HG02885 (cell line): ENCODE measurements around the gene GABARAPL1.
"Not testable (repeated sequence)": the region's sequence is repeated elsewhere in the genome, so short reads cannot be mapped to it uniquely, and the experiment has no call there.

ENCODE experiments used
- ATAC-seq: cut with Tn5 transposase; IDR thresholded peaks from one replicate; pipeline ENCODE4 v1.9.1; 2021; ENCODE audit warnings: mild to moderate bottlenecking; ENCODE audit not compliant: unreplicated experiment, poor library complexity

GABARAPL1 gene

DNA sequence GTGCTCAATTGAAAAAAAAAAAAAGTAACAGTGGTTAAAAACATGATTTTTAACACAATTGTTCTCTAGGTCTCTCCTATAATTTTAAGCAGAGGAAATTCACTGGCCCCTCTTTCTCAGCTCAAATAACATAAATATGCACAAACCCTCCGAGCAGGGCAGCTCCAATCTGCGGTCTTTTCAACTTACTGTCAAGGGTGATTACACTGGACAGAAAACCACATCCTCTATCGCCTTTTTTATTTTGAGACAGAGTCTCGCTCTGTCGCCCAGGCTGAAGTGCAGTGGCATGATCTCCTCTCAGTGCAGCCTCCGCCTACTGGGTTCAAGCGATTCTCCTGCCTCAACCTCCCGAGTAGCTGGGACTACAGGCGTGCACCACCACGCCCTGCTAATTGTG, 16.5 kb upstream of the GABARAPL1 start:
- ATAC-seq, result peak; percentile 90

DNA sequence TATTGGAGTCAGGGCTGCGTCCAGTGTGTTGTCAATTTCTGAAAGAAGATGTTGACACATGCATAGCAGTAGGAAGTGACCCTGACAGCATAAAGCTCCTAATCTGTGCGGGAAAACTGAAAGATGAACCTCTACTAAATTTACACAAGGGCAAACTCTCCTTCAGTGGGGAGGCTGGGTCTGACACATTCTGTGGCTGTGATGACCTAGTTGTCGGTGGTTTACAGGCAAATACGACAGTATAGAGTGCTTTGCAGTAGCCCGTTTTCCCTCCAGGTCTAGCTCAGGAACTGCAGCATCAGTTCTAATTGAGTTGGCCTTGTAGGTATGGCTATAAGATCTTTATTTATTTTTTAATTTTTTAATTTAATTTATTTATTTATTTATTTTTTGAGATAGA, 14.8 kb upstream of the GABARAPL1 start:
- ATAC-seq, result no peak

DNA sequence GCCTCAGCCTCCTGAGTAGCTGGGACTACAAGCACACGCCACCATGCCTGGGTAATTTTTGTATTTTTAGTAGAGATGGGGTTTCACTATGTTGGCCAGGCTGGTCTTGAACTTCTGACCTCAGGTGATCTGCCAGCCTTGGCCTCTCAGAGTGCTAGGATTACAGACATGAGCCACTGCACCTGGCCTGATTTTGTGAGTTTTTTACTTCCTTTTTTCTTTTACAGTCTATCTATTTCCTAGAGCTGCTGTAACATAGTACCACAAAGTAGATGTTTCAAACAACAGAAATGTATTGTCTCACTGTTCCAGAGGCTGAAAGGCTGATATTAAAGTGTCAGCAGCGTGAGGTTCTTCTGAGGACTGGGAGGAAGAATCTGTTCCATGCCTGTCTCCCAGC, 8.2 kb upstream of the GABARAPL1 start:
- not testable (repeated sequence) for ATAC-seq

DNA sequence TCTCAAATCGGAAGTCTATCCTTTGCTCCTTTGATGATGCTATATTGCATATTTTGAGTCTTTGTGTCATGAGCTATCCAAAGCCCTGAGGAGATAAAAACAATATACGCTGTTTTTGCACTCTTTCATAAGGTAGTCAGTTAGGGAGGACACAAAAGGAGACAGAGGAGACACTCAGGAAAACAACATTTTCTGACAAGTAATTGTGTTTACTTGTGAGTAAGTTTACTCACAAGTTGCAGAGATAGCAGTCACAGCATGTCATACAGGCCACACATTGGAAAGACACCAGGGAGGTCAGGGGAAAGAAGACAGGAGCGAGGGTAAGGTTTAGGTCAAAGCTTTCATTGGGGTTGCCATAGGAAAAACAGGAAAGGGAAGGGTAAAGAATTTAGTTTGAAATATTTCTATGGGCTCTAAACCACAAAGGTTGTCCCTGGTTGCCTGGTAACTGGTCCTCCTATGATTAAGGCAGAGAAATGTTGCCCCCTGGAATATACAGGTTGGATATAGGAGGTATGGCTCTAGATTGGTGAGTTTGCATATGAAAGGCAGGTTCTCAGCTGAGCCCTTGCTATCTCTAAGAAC, 7.4 kb upstream of the GABARAPL1 start:
- no peak for ATAC-seq

DNA sequence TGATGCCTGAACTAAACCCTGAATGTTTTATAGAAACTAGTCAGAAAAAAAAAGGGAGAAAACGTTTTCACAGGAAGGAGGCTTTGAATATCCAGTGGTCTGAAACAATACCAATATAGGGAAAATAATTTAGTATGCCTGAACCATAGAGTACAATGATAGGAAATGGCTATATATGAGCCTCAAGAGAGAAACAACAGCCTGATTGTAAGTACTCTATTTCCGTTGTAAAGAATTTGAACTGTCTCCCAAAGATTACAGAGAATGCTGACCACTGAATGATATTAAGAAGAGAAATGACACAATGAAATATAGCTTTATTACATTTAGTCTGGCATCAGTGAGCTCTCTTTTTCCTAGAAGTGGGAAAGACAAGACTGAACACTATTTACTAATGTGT, 5.5 kb upstream of the GABARAPL1 start:
- no peak for ATAC-seq

DNA sequence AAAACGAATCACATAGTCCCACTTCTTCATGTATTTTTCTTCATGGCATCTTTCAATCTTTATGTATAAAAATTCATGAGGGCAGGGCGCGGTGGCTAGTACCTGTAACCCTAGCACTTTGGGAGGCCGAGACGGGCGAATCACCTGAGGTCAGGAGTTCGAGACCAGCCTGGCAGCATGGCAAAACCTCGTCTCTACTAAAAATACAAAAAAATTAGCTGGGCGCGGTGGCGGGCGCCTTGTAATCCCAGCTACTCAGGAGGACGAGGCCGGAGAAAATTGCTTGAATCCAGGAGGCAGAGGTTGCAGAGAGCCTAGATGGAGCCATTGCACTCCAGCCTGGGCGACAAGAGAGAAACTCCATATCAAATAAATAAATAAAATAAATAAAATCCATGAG, 2.5 kb upstream of the GABARAPL1 start:
- ATAC-seq, result no peak

DNA sequence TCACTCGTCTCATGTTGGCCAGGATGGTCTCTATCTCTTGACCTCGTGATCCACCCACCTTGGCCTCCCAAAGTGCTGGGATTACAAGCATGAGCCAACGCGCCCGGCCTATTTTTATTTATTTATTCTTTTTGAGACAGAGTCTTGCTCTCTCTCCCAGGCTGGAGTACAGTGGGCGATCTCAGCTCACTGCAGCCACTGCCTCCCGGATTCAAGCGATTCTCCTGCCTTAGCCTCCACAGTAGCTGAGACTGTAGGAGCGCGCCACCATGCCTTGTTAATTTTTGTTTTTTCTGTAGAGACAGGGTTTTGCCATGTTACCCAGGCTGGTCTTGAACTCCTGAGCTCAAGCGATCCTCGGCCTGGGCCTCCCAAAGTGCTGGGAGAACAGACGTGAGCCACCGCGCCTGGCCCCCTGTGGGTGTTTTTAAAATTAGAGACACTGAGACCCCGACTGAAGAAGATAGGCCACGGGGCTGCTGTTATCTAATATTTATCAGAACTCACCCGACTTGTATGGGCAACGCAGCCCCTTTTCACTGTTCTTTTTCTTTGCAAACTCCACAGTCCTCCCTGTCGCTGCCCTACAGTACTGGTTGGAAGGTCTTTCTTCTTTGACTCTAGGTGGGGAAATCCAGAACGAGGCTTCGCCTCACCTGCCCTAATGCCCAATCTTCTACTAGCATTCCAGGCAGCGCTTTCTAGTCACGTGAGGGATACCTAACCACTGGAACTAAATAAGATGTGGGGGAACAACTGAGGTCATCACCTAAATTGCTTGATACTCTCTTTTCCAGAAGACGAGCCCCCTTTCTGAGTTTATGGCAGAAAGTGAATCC, 1.4 kb upstream of the GABARAPL1 start:
- no peak for ATAC-seq

DNA sequence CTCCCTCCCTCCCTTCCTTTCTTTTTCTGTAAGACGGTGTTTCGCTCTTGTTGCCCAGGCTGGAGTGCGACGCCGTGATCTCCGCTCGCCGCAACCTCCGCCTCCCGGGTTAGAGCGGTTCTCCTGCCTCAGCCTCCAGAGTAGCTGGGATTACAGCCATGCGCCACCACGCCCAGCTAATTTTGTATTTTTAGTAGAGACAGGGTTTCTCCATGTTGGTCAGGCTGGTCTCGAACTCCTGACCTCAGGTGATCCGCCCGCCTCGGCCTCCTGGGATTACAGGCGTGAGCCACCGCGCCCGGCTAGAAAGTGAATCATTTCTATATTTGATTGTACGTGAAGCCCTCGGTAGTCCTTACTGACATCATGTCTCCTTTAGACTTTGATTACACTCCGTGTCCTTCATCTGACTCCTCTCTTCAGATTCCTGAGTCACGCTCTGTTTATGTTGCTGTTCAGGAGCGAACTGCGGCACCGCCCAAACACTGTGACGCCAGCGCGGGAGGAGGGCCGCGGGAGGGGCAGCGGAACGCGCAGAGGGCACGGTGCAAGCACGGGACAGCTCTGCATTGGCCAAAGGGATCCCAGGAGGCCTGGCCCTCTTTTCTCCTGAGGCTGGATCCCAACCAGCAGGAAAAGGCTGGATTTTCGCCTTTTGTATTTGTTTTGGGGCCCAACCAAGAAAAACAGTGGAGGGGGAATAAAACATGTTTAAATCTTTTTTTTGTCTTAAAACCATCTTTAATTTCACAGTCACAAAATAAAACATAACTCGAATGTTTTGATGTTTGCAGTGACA, 538 bp upstream of the GABARAPL1 start:
- ATAC-seq, result peak; percentile 77

DNA sequence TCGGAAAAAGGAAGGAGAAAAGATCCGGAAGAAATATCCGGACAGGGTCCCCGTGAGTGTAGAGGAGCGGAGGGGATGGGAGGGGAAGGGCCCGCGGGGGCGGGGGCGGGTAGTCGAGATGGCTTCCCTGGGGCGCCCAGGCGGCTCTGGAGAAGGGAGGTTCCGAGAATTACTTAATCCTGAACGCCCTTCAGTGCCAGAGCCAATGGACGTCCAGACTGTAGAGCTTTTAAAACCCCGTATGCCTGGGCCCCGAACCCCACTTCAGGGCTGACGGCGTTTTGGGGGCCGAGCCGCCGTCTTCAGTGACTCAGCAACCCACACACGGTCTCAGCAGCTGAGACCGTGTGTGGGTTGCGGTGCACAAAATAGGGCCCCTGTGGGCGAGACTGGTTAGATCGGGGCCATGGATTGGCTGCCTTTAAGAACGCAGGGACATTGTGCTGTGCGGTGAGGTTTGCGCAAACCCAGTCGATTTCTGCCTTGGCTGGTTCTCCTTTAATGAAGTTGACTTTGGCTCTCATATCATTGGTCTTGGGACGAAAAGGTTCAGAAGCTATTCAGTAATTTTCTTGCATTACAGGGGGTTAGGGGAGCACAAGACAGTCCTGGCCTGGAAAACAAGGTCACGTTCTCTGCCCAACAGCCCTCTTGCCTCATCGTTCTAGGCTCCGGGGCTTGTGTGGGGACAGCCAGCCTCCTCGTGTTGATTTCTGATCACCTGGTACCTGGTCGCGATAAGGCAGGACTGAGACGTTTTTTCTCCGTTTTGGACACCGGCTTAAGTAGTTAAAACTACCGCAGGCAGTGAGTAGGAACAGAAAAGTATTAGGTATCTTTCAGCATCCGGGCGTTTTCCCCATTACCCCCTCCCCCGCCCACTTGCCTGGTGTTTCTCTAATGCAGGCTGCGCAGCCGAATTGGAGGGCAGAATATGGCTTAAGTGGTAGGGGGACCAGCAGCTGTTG, 775 bp downstream of the GABARAPL1 start:
- ATAC-seq, result peak; percentile 58

DNA sequence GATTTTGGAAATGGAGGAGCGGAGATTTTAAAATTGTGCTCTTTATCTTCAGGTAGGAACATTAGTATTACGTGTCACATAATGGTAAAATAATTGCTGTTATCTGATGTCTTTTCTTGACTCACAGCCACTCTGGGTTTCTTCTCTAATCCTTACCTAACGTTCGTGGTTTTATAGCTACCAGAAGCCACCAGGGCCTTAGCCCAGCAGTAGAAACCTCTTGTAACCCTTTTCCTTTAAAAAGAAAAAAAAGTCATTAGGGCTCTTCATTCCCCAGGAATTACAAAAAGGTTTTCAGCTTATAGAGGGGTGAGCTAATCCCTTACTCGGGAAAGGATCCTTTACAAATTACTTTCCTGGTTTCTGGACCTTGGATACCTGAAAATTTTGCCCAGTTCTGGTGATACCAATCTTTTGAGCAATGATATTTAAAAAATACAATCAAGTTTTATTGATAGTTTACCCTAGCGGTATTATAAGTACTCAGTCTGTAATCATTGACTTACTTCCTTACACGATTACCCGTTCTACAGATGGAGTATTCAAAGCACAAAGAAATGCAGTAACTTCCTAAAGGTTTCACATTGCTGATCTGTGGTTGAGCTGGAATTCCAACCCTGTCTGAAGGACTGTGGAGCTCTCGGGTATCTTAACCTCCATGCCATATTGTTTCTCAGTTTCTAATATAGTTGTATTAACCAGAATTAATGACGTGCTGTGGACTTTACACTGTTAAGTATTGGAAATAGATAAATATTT, 1.6 kb downstream of the GABARAPL1 start:
- ATAC-seq, result no peak

DNA sequence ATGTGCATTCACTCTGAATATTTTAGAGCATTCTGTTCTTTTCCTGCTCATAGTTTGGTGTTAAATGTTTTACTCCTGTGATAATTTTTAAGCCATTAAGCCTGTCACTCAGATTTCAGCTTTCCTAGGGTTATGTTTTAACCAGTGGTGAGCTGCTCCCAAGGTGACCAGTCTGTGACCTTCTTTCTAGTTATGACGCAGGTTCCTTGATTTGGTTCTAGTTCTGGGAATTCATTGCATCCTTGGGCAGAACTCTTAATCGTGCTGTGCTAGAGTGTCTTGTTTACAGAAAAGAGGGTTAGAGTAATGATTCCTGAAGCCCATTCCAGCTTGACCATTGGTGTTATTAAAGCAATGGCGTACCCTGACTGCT, 2.2 kb downstream of the GABARAPL1 start:
- no peak for ATAC-seq

DNA sequence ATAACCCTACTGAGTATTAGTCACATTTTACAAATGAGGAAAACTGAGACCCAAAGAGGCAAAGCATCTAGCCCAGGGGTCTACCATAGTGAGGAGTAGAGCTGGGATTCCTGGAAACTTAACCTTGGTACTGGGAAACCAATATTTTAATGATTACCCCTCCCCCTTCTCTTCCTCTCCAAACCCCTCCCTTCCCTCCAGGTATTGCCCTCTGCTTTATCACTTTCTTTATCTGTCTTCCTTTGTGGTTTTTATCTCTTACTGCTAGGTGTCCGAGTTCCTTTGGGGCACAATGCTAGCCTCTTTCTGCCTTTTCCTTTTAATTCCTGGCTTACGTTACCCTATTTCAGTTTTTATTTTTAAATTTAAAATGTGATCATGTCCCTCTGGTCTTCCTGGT, 2.8 kb downstream of the GABARAPL1 start:
- ATAC-seq, result no peak

DNA sequence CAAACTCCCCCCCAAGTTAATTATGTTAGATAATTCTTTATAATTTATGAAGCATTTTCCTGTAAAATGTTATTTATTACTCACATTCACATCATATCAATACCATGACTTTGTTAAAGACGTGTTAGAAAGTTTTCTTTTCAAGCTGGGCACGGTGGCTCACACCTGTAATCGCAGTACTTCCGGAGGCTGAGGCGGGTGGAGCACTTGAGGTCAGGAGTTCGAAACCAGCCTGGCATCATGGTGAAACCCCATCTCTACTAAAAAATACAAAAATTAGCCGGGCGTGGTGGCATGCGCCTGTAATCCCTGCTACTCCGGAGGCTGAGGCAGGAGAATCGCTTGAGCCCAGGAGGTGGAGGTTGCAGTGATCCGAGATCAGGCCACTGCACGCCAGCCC, 3.3 kb downstream of the GABARAPL1 start:
- ATAC-seq, result not testable (repeated sequence)

DNA sequence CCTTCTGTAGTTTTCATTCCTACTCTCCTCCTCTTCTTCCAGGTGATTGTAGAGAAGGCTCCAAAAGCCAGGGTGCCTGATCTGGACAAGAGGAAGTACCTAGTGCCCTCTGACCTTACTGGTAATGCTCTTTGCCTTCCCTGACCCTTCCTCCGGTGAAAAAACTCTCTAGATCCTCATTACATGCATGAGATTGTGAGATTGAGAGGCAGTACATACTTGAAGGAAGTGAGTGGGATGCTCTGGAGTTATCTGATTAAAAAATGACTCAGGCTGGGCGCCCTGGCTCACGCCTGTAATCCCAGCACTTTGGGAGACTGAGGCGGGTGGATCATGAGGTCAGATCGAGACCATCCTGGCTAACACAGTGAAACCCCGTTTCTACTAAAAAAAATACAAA, 5.3 kb downstream of the GABARAPL1 start:
- ATAC-seq, result no peak

DNA sequence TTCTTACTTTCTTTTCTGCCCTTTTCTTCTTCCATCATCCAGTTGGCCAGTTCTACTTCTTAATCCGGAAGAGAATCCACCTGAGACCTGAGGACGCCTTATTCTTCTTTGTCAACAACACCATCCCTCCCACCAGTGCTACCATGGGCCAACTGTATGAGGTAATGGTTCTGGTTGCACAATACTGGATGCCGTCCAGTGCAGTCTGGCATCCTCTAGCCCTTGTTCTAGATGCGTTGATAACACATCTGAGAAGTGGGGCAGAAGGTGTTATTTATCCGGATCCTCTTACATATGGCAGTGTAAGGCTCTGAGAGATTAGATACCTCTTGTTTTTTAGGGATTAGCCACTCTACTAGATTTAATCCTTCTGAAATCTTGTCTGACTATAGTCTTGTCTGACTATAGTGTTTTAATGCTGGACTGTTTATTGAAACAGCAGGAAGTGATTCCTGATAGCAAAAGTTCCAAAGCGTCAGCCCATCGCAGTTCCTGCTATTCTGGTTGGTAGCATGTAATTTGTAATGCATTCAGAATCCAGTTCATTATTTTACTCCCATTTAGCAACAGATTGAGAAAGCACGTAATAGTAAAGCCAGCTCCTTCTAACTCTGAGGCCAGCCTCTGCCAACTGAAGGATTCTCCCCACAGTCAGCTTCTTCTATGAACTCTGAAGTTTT, 7.9 kb downstream of the GABARAPL1 start:
- no peak for ATAC-seq

DNA sequence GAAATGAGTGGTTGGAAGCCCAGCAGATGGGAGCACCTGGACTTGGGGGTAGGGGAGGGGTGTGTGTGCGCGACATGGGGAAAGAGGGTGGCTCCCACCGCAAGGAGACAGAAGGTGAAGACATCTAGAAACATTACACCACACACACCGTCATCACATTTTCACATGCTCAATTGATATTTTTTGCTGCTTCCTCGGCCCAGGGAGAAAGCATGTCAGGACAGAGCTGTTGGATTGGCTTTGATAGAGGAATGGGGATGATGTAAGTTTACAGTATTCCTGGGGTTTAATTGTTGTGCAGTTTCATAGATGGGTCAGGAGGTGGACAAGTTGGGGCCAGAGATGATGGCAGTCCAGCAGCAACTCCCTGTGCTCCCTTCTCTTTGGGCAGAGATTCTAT, 9.2 kb downstream of the GABARAPL1 start:
- no peak for ATAC-seq

DNA sequence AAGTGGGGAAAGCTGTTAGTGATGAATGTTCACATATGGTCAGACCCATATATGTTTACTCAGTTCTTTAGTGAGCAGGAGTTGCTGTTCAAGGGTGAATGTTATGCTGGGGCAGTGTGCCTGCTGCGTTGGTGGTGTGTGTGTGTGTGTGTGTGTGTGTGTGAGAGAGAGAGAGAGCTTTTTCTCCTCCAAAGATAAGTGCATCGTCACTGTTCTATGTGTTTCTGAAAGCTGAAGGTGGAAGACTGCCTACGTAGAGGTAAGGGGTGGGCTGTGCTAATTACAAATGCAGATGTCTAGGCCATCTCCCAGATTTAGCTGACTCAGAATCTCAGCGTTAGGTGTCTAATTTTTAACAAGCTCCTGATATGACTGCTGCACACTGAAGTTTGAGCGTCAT, 10.5 kb downstream of the GABARAPL1 start:
- no peak for ATAC-seq

DNA sequence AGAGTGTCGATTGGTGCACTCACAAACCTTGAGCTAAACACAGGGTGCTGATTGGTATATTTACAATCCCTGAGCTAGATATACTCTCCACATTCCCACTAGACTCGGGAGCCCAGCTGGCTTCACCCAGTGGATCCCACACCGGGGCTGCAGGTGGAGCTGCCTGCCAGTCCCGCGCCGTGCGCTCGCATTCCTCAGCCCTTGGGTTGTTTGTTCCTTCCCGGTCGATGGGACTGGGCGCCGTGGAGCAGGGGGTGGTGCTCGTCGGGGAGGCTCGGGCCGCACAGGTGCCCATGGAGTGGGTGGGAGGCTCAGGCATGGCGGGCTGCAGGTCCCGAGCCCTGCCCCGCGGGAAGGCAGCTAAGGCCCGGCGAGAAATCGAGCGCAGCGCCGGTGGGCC, 12.7 kb downstream of the GABARAPL1 start:
- not testable (repeated sequence) for ATAC-seq

DNA sequence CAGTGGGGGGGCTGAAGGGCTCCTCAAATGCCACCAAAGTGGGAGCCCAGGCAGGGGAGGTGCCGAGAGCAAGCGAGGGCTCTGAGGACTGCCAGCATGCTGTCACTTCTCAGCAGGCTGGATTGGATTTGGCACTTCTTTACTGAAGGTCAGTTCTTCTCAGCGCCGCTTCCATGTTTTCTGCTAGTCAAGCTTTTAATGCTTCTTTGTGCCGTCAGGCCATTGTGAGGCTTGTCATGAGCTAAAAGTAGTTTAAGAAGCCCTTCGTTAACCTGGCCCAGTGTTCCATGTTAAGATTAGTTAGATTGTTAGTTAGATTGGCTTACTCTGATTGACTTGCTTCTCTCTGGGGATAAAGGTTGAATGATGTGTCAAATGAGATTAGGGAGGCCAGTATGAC, 13.4 kb downstream of the GABARAPL1 start:
- ATAC-seq, result no peak
